NCI-H1092 (cell line): ENCODE measurements around the gene DAB2IP.
"Not testable (repeated sequence)": the region's sequence is repeated elsewhere in the genome, so short reads cannot be mapped to it uniquely, and the experiment has no call there.

ENCODE experiments used
- DNase-seq: peaks from one replicate; lab custom pipeline; 2025; lab: John Stamatoyannopoulos, UW

DAB2IP gene

DNA sequence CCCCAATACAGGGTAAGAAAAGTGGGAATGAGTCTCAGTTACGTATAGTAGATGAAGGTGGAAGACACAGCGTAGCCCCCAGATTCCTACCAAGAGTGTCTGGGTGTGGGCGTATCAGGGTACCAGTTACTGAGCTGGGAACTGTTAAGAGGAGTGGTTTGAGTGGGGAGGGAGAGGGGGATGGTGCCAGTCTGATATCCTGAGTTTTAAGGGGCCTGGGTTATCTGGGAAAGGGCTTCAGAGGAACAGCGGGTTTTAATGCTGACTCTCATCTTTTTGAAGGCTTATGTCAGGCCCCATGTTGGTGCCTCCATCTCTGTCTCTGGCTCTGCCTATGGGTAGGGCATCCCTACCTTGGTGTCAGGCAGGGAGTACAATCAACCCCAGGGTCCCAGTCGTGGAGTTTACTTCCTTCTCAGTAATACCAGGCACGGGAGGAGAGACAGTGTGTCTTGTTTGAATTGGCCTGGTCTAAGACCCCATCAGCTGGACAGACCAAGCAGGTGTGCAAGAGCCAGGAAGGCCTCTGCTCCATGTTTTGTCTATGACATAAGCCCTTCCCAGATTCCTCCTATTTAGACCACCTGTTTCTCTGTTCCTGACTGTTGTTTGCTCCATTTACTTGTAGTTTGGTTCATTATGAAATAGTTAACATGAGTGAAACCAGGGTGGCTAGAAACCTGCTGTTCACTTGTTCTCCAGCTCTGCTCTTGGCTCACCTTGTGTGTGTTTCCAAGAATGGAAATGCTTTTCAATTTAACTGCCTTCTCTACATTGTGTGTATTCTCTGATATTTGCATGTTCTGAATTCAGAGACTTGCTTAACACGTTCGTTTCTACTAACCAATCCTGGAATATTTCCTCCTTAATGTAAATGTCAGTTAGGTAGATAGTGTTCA is 125.6 kb downstream of the DAB2IP start:
- no peak for DNase-seq

DNA sequence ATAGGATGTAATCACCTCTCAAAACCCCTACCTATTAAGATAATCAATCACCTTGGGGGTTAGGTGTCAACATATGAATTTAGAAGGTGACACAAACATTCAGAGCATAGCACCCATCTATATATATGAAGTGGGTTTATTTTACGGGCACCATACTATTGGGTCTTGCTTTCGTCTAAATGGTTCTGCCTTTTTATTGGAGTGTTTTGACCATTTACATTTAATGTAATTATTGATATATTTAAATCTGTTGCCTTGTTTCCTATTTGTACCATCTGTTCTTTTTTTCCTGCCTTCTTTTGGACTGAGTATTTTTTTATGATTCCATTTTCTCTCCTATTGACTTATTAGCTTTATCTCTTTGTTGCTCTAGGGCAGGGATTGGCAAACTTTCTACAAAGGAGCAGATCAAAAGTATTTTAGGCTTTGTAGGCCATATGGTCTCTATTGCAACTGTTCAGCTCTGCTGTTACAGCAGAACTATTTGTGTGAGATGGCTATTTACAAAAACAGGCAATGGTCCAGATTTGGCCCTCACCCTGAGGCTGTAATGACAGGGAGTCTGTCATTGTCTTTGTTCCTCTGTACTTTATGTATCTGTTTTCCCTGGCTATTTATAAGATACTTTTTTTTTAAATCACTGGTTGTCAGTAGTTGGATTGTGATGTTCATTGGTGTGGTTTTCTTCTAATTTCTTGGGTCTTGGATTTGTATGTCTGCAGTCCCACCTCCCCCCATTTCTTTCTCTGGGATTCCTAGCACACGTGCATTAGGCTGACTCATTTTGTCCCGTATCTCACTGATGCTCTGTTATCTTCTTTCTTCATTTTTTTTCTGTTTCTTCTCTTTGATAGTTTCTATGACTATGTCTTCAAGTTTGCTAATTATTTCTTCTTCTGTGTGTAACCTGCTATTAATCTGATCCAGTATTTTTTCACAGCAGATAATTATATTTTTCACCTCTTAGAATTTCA is 127.1 kb downstream of the DAB2IP start:
- no peak for DNase-seq

DNA sequence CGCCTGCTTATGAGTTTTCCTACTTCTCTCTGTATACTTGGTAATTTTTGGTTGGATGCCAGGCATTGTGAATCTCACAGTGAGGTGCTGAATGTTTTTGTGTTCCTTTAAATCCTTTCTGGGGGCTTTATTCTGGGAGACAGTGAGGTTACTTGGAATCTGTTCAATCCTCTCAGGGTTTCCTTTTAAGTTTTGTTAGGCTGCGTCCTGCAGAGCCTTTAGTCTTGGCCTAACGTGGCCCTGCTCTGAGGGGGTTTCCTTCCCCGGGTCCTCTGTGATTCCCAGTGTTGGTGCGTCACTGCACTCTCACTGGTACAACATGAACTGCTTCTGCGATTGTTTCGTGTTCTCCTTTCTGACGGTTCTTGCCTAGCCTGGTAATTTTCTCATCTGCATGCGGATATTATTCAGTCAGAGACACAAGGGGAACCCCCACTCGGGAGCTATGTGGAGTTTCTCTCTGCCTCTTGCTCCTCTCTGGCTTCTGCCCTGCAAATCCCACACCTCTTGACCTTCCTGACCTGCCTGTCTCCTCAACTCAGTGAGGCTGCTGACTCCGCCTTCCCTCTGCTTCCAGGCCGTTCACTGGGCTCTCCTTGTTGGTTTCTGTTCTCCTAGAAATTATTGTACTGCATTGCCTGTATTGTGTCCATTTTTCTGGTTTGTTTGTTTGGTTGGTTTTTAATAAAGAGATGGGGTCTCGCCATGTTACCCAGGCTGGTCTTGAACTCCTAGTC is 128.1 kb downstream of the DAB2IP start:
- no peak for DNase-seq

DNA sequence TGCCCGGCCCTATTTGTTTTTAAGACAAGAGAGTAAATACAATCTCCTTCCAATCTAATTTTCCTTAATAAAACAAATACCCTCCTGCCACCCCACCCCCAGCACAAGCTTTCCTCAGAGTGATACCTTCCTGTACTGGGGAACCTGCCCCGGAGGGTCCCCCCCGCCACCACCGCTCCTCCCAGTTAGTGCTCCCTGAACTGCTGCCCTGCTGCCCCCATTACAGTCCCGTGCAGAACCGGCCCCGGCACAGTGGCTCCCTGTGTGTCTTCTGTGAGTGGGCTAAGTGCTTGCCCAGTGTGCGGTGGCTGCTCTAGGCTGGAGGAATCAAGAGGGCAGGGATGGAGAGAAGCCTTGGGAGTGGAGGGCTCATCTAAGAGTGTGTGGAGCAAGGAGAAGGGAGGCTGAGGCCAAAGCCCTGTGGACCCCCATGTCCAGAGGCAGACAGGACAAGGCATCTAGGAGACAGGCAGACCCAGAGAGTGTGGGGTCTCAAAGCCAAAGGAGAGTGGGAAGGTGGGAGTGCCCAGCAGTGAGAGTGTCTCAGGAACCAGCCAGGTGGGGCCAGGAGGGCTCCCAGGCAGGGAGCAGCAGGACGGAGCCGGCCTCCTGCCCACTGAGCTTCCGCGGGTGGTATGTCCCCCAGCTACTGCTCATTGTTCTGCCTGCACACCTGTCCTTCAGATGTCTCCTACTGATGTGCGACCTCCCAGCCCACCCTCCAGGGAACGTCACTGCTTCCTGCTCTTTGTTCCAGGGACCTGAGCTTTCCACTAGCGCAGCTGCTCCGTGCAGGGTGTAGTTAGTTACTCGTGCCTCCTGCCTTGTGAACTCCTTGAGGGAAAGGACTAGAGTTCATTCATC is 129.0 kb downstream of the DAB2IP start:
- no peak for DNase-seq

DNA sequence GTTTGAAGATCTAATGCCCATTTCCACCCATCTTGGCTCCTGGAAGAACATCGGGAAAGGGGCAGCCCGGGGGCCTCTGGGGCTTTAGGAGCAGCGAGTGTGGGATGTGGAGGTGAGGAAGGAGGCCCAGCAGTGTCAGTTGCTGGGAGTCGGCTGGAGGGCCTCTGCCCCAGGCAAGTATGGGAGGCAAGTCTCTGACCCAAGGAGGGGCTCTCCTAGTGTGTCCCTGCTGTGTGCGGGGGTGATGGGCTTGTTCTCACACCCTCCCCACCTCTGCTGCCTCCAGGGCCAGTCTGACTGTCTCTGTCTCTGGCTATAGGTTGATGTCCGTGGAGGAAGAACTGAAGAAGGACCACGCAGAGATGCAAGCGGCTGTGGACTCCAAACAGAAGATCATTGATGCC is 129.7 kb downstream of the DAB2IP start:
- DNase-seq = no peak

DNA sequence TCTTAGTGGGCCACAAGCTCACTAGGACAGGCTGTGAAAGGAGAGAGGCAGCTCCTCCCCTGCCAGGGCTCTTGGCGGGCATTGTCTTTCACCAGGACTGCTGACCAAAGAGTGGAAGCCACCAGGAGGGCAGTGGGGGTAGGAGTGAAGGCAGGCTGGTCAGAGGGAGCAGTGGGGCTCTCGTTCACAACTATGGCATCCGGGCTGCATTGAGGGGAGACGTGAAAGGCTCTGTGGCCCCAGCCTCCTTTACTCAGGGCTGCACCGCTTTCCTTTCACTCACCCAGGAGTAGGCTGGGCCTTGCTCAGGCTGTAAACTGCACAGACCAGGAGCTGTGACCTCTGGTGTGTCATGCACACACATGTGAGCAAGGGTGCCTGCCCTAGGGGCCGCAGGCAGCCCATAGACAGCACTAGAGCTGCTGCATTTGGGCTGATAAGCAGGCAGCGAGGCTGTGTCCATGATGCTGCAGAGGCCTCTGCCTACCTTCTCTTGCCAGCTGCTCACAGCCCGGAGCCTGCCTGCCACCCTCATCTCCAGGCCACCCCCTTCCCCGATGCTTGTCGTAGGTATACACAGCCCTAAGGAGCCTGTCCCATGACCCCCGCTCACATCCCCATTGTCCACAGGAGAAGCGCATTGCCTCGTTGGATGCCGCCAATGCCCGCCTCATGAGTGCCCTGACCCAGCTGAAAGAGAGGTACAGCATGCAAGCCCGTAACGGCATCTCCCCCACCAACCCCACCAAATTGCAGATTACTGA is 130.4 kb downstream of the DAB2IP start:
- DNase-seq = no peak

DNA sequence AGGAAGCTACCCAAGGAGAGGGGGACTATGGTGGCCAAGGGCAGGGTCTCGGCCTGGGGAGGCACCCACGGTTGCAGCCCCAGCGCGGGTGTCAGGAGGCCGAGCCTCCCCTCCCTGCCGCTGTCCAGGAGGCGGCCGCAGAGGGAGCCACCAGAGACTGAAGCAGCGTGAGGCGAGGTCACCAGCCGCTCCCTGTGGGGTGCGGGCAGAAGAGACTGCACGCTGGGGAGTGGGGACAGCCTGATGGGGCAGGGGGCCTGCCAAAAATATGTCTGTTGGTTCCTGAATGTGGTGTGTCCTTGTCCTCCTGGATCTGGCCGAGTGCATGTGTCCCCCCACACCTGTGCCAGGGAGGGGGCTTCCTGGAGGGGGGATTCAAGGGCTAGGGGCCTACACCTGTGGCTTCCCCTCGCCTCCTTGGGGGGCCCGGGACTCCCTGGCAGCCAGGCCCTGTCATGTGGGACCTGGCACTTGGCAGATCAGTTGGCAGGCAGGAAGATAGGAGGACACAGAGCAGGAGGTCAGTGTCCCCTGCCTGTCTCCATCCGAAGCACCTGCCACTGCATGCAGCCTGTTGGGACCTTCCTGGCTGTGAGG is 131.2 kb downstream of the DAB2IP start:
- no peak for DNase-seq

DNA sequence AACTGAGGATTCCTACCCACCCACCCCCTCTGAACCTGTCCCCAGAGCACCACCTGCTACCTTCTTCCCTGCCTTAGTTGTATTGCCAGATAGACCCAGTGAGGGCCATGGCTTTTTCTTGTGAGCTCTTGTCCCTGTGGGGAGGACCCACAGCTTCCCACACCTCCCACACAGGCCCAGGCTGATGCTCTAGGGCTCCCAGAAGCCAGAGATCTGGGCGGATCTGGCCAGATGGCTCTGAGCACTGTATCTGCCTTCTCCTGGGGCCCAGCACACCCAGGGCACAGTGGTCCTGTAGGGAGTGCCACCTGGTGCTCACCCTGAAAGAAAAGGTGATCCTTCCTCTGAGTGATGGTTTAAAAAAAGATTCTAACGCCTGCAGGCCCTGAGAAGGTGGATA is 131.7 kb downstream of the DAB2IP start:
- DNase-seq = no peak

DNA sequence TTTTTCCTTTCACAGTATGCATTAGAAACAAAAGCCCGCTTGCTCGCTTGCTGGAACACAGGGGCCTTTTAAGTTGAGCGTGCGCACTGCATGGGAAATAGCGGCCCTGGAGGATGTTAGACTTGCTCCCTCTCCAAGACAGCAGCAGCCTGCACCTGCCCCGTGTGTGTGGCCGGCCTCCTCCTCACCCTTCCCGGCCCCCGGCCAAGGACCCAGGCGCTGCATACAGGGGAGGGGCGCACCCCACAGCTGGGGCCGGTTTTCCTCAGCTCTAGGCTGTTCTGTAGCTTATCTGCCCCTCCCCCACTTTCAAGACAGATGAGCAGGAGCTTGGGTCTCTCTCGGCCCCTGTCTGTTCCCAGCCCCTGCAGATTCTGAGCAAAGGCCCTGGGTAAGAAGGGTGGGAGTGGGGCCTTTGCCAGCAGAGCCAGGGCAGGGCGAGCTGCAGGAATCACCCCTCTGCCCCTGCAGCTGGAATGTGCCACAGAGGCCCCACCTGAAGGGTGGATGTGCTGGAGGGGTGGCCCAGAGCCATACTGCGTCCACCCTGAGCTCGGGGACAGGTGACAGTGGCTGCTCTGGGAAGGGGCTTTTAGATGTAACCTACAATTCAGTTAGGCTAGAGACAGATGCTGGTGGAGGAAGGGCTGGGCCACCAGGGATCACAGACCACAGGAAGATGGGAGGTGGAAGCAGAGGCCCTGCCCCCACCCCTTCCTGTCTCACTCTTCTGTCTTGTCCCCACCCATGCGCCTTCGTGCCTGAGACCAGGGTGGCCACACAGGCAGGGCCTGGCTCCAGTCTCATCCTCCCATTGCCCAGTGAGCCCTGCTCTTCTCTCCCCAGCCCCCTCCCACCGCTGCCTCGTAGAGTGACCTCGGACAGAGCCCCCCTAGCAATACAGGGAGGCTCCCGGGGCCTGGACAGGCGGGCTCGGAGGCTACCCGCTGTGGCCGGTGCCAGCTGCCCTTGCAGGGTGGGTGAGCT is 132.4 kb downstream of the DAB2IP start:
- no peak for DNase-seq

DNA sequence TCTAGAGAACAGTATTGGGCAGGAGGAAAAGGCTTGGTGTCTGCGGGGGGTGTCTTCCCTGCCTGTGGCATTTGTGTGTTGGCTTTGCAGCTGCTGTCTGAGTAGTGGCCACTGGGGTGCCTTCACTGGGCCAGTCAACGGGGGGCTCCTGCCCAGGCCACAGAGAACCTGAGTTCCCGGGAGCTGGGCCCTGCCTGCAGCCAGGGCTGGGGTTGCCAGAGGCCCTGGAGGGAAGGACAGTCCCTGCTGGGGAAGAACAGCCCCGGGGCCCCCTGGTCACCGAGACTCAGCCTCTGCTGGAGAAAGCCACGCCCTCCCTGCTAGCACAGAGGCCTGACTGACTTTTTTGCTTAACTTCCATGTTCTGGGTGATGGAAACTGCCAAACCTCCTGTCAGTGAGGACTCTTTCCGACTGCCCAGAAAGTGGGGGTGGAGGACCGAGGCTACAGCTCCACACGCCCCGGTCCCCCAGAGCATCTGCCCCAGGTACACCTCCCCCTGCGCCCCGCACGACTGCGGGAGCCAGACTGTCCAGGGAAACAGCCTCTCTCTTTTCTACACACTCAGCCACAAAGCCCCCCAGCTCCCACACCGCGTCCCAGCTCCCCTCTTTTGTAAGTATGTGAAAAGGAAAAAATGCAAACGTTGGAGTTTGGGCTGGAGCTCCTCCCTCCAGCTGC is 133.4 kb downstream of the DAB2IP start:
- no peak for DNase-seq

DNA sequence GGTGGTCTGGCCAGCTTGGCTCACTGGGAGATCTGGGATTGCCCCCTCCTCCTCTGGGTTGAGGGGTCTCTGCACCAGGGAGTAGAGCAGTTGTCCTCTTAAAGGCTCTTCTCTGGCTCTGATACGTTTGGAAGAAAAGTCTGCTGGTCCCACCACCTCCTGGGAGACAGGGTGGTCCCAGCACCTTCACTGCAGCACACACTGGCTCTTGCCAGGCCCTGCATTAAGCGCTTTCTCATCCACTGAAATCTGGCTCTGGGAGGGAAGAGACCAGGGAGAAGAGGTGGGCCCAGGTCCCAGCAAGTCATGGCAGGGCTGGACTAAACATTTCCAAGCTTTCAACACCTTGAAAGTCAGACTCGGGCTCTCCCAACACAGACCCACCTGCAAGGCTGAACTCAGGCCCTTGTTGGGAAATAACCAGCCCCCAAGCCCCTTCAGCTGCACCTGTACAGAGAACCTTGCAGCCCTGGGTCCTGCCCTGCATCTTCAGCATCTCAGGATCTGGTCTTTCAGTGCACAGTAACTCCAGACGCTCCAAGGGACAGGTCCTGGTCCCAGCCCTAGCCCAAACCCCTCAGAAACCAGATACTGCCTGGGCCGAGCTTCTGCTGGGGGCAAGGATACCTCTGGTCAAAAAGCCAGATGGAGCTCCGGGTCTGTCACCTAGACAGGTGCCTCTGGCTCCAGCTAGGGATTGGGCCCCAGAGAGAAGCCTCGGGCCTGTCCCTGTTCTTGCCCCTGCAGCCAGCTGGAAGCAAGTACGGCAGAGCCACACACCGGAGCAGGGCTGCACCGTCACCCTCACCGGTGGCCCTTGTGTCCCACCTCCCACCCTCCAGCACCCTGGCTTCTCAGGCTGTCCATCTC is 134.5 kb downstream of the DAB2IP start:
- DNase-seq = no peak

DNA sequence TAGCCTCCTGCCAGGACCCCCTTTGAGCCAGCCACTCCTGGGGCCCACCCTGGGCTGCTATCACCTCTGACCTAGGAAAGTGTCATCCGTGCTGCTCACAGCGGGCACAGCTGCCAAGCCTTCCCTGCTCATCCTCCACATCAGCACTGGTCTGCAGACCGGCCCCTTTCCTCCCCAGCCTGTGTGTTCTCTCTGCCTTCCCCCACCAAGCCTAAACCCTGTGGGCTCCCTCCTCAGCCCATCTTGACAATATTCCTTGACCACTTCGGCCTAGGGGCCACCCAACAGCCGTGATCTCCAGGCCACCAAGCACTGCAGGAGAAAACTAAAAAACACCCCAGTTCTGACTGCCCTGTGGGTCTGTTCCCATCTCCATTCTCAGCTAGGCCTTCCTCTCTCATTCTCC is 135.1 kb downstream of the DAB2IP start:
- DNase-seq = no peak

DNA sequence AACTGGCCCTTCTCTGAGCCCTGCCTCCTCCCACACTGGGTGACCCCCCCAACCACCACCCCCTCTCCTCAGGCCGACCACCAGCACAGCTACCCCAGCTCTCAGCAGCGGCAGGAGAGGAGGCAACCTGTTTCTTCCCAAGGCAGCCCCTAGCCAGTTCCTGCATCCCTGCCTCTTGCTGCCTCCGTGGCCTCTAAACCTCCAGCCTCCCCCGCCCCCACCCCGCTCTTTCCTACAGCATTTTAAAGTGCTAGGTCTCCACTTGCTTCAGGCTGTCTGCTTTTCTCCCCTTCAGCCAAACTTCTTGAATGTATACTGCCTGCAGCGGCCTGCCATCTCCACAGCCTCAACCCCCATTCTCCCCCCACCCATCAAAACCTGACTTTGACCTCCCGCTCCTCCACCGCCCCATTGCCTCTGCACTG is 135.6 kb downstream of the DAB2IP start:
- no peak for DNase-seq

DNA sequence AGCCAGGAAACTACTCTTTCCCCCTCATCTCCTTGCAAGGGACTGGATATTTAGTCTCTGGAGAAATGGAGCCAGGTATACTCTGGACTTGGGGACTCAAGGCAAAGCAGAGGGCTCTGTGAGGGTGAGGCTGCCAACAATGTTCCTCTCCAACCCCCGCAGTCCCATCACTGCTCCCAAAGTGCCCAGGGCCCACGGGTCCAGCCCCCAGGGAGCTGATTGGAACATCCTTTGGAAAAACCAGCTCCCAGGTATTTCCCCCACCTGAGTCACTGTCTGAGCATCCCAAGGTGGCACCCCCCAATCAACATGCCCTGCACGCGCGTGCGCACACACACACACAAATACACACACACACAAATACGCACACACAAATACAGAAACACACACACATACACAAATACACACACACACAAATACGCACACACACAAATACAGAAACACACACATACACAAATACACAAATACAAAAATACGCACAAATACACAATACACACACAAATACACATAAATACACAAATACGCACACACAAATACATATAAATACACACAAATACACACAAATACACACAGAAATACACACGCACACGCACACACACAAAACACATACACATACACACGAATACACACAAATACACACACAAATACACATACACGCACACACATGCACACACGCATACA is 137.4 kb downstream of the DAB2IP start:
- DNase-seq = no peak

DNA sequence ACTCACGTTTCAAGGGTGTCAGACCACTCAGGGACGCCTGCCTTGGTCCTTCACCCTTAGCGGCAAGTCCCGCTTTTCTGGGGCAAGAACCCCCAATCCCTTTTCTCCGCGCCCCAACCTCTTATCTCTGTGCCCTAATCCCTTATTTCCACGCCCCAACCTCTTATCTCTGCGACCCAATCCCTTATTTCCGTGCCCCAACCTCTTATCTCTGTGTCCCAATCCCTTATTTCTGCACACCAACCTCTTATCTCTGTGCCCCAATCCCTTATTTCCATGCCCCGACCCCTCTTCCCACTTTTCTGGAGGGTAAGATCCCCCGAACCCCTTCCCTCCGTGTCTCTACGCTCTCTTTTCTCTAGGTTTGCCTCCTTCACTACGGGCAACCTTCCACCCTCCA is 139.4 kb downstream of the DAB2IP start:
- DNase-seq = no peak

DNA sequence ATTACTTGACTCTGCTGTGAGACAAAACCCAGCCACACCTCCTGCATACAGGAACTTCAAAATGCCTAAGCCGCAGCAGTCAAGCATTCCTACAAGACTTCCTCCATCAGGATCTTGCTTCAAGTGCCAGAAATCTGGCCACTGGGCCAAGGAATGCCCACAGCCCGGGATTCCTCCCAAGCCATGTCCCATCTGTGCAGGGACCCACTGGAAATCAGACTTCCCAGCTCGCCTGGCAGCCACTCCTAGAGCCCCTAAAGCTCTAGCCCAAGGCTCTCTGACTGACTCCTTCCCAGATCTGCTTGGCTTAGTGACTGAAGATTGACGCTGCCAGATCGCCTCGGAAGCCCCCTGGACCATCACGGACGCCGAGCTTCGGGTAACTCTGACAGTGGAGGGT is 141.0 kb downstream of the DAB2IP start:
- DNase-seq = not testable (repeated sequence)

DNA sequence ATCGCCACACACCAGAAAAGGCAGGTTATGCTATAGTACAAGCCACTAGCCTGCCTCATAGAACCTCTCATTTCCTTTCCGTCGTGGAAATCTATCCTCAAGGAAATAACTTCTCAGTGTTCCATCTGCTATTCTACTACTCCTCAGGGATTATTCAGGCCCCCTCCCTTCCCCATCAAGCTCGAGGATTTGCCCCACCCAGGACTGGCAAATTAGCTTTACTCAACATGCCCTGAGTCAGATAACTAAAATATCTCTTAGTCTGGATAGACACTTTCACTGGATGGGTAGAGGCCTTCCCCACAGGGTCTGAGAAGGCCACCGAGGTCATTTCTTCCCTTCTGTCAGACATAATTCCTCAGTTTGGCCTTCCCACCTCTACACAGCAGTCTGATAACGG is 142.9 kb downstream of the DAB2IP start:
- not testable (repeated sequence) for DNase-seq
